GM19467 (cell line): ENCODE results near the gene TUBG1.
"Not testable (repeated sequence)": the region's sequence is repeated elsewhere in the genome, so short reads cannot be mapped to it uniquely, and the experiment has no call there.

Experiments
- ATAC-seq: cut with Tn5 transposase; IDR thresholded peaks from one replicate; pipeline ENCODE4 v1.9.1; 2021; ENCODE audit warnings: mild to moderate bottlenecking, moderate library complexity; ENCODE audit not compliant: unreplicated experiment

TUBG1 gene

DNA sequence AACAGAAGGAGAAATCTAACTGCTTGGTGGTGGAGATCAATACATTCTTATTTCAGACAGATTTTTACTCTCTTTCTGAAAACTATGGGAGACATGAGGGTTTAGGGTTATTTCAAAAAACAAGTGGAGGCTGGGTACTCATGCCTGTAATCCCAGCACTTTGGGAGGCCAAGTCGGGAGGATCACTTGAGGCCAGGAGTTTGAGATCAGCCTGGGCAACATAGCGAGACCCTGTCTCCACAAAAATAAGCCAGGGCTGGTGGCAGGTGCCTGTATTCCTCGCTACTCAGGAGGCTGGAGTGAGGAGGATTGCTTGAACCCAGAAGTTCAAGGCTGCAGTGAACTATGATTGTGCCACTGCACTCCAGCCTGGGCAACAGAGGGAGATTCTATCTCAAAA lies 12.5 kb downstream of the TUBG1 start:
- not testable (repeated sequence) for ATAC-seq

DNA sequence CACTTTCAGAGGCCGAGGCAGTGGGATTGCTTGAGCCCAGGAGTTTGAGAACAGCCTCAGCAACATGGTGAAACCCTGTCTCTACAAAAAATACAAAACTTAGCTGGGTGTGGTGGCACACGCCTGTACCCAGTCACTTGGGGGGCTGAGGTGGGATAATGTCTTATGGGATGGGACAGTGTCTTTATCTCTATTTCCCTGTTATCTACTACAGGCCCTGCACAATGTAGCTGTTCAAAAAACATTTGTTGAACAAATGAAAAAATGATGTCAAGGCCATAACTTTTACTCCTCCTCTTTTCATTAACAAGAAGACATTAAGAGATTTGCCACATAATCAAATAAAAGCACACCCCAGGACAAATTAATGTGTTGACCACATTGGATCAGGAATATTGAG lies 13.8 kb downstream of the TUBG1 start:
- no peak for ATAC-seq

DNA sequence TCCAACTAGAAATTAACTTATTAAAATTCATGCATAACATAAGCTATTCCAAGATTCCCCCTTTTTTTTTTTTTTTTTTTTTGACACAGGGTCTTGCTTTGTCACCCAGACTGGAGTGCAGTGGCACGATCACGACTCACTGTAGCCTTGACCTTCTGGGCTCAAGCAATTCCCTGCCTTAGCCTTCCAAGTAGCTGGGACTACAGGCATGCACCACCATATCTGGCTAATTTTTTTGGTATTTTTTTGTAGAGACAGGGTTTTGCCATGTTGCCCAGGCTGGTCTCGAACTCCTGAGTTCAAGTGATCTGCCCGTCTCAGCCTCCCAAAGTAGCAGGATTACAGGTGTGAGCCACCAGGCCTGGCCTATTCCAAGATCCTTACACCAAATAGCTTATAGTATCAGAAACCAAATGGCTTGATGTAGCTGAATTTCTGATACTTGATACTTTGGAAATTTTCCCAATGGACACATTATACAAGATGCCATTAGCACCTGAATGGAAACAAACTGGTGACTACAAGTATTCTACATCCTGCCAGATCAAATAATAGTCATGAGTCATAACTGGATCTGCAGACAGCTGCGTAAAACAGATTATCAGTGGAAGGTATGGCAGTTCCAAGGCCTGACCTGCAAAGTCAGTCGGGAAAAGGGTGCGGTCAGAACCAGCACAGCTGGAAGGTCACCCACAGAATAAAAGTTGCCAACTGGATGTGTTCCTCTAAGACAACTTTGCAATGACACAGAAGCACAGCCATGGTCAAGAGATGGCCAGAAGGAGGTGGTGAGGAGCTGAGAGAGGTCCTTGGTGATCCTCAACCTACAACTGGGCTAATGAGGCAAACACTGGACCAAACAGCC lies 14.5 kb downstream of the TUBG1 start:
- no peak for ATAC-seq

DNA sequence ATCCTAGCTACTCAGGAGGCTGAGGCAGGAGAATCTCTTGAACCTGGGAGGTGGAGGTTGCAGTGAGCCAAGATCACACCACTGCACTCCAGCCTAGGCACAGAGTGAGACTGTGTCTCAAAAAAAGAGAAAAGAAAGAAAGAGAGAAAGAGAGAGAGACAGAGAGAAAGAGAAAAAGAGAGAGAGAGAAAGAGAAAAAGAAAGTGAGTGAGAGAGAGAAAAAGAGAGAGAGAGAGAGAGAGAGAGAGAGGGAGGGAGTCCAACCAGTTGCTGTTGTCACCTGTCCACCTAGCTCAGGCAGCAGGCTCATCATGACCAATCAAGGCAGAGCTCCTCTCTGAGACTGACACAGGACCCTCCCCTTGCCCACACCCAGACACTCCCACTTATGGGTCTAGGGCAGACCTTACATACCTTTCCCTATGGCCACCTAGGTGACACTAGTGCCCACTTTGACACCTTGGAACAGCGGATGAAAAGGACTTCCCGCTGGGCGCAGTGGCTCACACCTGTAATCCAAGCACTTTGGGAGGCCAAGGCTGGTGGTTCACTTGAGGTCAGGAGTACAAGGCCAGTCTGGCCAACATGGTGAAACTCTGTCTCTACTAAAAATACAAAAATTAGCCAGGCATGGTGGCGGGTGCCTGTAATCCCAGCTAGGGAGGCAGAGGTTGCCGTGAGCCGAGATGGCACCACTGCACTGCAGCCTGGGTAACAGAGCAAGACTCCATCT lies 17.7 kb downstream of the TUBG1 start:
- ATAC-seq, result not testable (repeated sequence)

DNA sequence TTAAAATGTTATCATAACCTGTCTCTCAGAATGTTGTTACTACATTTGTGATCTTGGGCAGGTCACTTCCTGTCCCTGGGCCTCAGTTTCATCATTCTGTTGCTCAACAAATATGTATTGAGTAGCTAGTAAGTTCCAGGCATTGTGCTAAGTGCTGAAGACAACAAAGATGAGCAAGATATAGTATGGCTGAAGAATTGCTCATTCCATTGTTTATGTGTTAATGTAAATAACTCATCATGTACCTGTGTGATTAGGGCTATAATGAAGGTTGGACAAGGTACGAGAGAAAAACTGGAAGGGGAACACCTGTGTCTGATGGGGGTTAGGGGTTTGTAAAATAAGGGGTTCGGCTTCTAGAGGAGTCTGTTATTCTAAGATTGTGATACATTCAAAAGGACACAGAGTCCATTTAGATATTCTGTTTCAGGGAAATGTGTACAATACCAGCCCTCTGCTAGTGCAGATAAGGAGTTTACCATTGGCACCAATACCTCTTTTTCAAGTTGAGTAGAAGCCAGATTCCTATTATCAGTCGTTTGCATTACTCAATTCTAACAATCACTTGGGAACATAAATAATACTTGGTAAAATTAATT lies 20.0 kb downstream of the TUBG1 start:
- ATAC-seq, result no peak

DNA sequence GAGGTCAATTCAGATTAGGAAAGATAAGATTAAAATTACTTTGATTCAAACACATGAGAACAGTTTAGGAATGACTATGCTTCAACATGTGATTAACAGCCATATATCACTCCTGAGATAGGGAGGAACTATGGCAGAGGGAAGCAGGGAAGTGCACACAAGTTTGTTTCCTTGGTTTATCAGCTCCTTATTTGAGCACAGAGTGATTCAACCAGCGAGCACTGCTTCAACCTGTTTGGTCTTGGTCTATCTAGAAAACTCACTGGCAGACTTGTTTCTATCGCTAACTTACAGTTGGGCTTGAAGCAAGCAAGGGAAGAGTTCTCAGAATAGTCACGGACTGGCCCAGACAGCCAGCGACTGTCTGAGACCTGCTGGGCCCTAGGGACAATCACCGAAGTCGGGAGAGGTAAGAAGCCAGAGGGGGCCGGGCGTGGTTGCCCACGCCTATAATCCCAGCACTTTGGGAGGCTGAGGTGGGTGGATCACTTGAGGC lies 23.5 kb downstream of the TUBG1 start:
- no peak for ATAC-seq

DNA sequence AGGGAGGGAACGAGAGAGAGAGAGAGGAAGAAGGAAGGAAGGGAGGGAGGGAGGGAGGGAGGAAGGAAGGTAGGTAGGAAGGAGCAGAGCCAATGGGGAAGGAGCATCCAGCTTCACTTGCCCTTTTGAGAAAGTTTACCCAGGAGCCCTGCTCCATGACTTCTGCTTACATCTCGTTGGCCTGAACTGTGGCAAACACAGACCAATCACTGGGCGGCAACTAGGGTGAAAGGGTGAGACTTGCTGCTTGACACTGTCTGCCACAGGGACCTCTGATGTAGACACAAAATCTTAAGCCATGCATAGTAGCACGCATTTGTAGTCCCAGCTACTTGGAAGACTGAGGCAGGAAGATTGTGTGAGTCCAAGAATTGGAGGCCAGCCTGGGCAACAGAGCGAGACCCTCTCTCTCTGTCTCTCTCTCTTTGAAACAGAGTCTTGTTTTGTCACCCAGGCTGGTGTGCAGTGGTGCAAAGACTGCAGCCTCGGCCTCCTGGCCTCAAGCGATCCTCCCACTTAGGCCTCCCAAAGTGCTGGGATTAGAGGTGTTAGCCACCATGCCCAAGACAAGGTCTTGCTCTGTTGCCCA lies 30.1 kb downstream of the TUBG1 start:
- no peak for ATAC-seq

DNA sequence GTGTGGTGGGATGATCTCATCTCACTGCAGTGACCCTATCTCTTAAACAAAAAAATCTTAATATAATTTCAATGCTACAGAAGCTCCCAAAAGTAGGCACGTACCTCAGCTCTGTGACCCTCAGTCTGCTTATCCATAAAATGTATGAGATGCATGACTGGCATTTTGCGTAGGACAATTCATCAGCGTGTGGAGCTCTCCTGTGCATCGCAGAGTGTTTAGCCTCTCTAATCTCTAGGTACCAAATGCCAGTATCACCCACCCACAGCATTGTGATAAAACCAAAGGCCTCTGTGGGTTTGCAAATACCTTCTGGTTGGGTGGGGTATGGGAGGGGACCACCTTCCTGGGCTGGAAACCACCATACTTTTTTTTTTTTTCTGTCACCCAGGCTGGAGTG lies 30.6 kb downstream of the TUBG1 start:
- ATAC-seq, result no peak

DNA sequence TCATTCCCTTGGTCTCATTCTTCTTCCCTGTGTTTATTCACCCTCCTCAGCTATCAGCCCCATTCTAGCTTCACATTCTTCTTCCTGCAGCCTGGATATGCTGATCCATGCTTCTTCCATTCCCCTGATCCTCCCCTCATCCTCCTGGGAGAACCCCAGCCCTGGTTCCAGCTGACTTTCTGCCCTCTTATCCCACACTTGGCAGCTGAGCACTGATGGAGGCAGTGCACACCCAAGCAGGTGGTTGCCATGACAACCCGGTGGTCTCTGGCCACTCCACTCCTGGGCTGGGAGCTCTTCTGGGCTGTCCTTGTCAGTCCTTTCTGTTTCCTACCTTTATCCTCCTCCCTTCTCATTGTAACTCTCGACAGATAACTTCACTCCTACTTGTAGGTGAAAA lies 32.9 kb downstream of the TUBG1 start:
- ATAC-seq, result no peak

DNA sequence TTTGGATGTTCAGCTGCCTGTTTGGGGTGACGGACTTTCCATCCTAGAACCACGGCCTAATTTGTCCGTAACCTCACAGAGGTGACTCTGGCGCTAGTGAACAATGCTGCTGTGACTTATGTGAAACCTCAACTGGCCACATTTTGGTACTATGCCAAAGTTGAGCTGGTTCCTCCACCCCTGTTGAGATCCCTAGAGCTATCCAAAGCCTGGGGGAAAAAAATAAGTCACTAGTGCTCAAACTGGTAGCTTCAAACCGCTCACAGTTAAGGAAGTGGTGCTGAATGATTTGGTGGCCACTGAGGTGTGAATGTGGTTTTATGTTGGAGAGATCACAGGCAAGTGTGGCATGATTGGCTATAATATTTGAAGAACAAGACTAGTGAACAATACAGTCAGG lies 38.3 kb downstream of the TUBG1 start:
- no peak for ATAC-seq

DNA sequence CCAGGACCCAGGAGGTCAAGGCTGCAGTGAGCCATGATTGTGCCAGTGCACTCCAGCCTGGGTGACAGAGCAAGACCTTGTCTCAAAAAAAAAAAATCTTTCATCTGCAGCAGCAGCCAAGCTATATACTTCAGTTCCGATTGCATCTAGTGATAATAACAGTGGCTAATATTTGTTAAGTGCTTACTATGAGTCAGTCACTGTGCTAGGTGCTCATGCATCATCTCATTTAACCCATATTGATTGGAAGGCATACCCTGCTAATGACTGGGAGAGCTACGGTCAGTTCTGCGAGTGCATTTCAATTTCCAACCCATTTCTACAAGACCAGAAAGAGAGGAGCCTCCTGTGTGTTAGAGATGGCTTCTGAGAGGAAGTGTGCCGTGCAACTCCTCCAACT lies 41.9 kb downstream of the TUBG1 start:
- no peak for ATAC-seq

DNA sequence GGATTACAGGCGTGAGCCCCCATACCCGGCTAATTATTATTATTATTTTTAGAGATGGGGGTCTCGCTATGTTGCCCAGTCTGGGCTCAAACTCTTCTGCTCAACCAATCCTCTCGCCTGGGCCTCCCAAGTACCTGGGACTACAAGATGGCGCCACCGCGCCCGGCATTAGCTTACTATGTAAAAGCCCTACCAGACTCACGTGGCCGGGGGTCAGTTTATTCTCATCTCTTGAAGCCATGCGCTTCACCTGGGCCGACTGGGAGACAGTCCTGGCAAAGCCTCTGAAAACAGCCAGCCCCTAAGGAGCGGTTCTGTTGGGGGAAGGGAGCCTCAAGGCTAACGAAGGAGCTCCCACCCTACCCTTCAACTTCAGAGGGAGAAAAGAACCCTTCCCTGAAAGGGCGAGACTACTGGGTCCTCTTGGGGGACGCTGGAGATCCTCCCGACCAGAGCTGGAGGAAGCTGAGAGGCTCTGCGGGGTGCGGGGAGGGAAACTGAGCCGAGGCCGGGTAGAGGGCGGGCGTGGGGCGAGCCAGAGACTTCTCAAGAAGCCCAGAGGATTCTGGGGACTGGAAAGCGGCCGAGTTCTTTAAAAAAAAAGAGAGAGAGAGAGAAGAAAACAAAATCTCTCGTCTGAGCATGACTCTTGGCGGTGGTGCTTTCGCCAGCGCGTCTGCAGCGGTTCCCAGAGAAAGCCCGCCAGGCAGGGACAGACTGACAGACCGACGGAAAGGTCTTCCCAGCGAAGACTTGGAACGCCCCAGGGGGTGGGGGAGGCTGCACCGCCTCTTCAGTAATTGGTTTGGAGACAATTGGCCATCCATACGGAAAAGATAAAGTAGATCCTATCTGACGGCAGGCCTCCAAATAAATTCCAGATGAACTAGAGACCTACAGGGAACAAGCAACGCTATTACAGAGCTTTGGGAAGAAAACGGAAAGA lies 44.0 kb downstream of the TUBG1 start:
- ATAC-seq, result no peak

DNA sequence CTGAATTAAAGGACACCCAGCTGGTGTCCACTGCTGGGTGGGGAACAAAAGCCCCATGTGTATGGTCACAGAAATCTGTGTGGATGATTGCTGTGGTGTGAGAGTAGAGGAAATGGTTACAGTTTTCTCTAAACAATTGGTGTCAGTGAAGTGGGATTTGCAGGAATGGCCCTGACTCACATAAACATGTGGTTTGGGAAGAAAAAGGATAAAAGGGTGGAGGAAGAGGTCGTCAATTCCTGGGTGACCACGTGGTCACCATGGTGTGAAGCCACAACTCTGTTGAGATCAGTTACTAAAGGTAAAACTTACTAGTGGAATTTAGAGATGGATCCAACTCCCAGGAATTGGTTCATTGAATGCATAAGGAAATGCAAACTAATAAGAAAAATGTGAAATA lies 46.0 kb downstream of the TUBG1 start:
- ATAC-seq, result no peak

DNA sequence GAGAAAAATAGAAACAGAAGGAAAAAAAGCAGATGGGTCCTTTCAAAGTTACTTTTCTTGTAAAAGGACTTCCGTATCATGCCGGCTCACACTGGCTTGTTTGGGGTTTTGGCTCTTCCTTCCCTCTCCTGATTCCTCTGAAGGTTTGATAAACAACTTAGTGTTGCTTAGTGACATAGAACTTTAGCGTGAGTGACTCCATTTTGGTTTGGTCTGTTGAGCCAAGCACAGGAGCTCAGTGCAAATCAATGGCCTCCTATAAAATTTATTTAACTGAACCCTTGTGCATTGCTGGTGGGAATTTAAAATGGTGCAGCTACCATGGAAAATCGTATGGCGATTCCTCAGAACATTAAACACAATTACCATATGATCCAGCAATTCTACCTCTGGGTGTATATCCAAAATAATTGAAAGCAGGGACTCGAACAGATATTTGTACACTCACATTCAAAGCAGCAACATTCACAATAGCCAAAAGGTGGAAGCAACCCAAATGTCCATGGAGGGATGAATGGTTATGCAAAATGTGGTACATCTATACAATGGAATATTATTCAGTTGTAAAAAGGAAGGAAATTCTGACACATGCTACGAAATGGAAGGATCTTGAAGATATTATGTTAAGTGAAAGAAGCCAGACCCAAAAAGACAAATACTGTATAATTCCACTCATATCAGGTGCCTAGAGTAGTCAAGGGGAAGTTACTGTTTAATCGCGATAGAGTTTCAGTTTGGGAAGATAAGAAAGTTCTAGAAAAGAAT lies 48.5 kb downstream of the TUBG1 start:
- no peak for ATAC-seq

DNA sequence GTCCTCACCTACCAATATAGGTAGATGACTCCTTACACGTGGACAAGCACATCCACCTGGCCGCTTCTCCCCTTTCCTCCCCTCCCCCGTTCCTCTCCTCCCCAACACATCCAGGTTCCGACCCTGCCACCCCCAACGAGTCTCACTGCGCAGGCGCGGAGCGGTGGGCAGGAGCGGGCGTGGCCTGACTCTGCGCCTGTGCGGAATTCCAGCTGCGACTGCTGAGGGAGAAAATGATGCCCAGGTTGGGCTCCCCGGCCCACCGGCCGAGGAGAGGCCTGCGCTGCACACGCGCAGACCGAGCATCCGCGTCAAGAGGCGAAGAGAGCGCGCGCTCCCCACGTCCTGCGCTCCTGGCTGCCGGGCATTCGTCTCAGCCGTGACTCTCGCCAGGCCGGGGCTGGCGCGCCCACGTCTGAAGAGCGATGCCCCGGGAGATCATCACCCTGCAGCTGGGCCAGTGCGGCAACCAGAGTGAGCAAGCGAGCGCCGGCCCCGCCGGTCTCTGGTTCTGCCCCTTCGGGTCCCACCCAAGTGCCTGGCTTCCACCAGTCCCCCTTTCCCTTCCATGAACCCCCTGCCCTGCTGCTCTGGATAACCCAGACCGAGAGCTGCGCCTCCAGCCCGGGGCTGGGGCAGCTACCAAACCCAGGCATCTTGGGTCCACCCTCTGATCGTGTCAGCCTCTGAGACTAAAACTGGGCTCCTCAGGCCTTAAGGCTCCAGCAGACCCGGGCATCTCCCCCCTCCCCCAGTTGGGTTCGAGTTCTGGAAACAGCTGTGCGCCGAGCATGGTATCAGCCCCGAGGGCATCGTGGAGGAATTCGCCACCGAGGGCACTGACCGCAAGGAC lies 49.8 kb downstream of the TUBG1 start, which contains the start of gene TUBG2:
TSS of gene TUBG2 (plus strand) at position 206 of the 853 bp plus-strand sequence. CDS start at position 426, 220 bp downstream.
- no peak for ATAC-seq

DNA sequence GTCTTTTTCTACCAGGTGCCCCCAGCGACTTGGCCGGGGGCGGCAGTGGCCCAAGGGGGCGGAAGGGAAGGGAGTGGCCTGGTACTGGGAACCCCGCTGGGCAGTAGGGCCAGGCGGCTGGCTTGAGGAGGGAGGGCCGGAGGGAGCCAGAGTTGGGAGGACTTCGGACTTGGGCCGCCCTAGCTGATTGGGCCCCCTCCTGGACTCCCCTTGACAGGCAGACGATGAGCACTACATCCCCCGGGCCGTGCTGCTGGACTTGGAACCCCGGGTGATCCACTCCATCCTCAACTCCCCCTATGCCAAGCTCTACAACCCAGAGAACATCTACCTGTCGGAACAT lies 50.4 kb downstream of the TUBG1 start:
- not testable (repeated sequence) for ATAC-seq

DNA sequence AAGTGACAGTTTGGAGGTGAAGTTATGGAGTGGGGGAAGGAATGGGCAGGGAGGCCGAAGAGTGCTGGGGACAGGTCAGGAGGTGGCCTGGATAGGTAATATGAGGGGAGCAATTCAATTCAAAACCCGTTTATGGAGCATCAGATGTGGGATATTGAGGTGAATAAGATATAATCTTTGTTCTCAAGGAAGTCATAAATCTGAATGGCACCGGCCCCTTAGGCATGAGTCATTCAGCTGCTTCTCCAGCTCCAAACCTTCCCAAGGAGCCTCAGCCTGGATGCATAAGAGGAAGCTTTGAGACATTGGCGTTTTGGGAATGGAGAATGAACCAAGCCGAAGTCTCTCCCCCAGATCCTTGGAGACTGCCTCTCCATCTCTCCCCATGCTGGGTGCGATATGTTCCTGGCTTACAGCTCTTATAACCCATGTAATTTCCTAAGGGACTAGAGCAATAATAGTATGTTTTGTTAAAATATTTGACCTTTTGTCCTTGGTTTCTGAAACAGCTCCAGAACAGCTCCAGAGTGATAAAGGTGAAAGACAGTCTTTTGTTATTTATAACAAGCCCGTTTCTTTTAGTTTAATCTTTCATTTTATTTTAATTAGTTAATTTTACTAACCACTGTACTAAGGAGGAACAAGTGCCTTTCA lies 51.3 kb downstream of the TUBG1 start:
- no peak for ATAC-seq
